HG03460 (cell line): Measurements from ENCODE around the gene PSMC3.

Source experiments
- ATAC-seq: cut with Tn5 transposase; IDR thresholded peaks from one replicate; pipeline ENCODE4 v1.9.1; 2021; ENCODE audit not compliant: unreplicated experiment

PSMC3 gene

GRCh38 chr11:47377571-47378009, 48.6 kb downstream of the PSMC3 start:
- ATAC-seq, result no peak

- ATAC-seq, result peak; percentile 45
Observed at GRCh38 chr11:47376525-47377371, 49.5 kb downstream of the PSMC3 start.

GRCh38 chr11:47376107-47376524, 50.1 kb downstream of the PSMC3 start:
- ATAC-seq, result no peak

- no peak for ATAC-seq
Observed at GRCh38 chr11:47375546-47376085, 50.6 kb downstream of the PSMC3 start.

- ATAC-seq, result no peak
Observed at GRCh38 chr11:47375020-47375419, 51.2 kb downstream of the PSMC3 start.

- no peak for ATAC-seq
Observed at GRCh38 chr11:47374720-47375019, 51.6 kb downstream of the PSMC3 start.

GRCh38 chr11:47373876-47374719, 52.1 kb downstream of the PSMC3 start:
- ATAC-seq, result no peak

GRCh38 chr11:47372422-47372821, 53.8 kb downstream of the PSMC3 start:
- no peak for ATAC-seq

GRCh38 chr11:47369676-47370075, 56.6 kb downstream of the PSMC3 start:
- no peak for ATAC-seq
